Stimulated activated CD4-positive, alpha-beta T cell treated with anti-CD3 and anti-CD28 coated beads, Interleukin-4, amount 100 ng/mL, for 48 hours (primary cell): ENCODE results near the gene LRRC56.

ENCODE experiments used
- DNase-seq, 2 donors: peaks; one replicate each; pipeline ENCODE4 v3.0.0-alpha.2; 2020; ENCODE audit warnings: low read depth in 2 of 2

LRRC56 gene

DNA sequence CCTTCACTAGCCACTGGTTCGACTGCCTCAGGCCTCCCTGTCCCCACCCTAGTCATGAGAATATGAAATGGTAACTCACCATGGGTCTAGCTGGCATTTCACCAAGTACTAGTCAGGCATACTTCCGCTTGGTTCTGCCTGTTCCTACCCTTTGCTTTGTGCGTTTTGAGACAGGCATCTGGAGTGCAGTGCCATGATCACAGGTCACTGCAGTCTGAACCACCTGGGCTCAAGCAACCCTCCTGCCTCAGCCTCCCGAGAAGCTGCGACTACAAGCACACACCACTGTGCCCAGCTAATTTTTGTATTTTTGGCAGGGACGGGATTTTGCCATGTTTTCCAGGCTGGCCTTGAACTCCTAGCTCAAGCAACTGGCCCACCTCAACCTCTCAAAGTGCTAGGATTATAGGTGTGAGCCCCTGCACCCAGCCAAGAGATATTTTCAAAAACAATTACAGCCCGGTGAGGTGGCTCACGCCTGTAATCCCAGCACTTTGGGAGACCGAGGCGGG is 16.1 kb upstream of the LRRC56 start:
- DNase-seq, result no peak

DNA sequence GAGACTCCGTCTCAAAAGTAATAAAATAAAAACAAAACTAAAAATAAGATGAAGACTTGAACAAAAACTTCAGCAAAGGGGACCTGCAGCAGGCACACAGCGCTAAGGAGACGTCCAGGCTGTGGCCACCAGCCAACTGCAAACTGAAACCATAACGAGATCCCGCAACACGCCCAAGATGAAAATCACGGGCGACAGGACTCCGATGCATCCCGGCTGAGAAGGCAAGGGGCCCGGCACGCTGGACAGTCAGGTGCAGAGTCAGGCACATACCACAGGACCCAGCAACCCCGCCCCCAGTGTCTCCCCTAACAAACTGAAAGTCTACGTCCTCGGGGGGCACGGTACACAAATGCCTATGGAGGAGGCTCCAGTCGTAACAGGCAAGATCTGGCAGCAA is 11.1 kb upstream of the LRRC56 start:
- DNase-seq, result no peak

DNA sequence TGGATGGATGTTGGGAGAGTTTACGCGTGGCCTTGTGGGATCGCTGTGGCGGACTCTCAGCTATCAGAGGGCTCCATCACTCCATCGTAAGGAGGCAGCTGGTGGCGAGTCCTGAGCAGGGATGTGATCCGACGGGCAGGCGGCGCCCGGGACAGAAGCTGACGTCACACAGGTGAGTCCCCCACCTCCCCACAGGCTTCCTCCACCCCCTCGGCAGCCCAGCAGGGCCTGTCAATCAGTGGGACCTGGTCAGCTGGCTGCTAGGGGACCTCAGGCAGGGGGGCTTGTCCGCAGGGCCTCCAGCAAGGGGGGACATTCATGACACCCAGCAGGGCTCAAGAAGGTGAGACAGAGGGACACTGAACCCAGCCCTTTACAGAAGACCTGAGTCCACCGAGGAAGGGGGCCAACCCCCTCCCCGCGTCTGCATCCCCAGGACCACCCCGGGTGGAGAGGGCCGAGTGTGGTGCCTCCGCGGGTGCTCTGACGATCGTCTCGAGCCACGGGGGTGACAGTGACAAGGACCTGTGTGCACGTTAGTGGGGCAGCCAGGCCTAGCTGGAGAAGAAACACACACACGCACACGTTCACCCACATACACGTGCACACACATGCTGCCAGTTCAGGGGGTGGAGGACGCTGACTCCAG is 9.0 kb upstream of the LRRC56 start:
- no peak for DNase-seq

DNA sequence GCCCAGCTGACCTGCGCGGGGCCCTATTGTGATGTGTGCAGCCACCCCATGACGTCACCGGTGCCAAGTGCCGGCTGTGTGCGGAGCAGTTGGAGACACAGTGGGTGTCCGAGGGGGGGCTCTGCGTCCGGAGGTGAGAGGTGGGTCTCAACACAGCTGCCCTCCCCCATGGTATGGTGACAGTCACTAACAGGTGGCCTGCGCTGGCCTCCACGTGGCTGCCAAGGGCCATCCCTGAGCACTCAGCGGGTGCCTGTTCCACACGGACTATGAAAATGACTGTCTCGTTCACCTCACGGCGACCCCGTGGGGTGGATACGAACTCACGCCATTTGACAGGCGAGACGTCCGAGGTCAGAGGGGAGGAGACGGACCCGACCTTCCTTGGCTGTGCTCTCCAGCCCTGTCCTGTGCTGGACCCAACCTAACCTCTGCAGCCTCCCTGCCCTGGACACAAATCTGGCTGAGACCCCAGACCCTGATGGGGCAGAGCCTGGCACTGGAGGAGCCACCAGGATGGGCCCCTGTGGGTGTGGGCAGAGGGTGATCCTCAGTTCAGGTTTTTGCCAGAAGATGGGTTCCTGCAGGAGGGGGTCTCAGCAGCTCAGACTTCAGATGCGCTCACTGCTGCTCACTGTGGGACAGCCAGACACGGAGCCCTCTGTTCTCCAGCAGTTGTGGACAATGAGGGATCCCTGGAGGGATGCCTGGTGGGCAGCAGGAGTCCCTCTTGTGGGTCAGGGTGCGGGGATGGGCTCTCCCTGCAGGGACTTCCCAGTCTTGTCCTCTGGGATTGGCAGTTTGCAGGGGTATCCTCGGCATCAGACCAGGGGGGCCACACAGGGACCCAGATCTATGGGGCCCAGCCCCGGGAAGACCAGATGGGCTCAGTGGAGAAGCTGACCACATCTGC is 8.3 kb upstream of the LRRC56 start:
- DNase-seq, result no peak

DNA sequence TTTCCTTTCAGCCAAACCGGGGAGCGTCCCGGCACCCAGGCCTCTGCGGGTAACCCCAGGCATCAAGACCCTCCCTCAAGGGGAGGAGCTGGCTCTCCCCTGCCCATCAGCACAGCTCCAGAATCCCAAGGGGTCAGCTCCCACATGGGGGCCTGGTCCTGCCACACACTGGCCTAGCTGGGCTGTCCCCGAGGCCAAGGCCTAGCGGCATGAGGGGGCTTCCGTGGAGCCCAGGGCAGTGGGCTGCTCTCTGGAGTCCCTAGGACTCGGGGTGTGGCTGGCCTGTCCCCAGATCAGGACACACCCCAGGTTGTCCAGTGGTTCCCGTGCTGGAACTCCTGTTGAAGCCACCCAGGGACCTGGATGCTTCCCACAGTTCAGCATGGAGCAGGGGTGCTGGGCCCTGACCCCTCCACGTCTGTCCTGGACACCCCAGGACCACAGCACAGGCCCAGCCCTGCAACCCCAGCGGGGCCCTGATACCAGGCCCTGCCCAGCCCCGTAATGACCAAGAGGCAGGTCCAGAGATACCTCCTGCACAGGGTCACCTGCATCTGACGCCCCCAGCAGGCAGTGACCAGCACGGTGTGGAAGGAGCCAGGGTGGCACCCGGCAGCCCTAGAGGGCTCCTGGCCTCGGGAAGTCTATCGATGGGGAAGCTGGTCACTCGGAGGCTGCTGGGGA is 7.5 kb upstream of the LRRC56 start:
- no peak for DNase-seq

DNA sequence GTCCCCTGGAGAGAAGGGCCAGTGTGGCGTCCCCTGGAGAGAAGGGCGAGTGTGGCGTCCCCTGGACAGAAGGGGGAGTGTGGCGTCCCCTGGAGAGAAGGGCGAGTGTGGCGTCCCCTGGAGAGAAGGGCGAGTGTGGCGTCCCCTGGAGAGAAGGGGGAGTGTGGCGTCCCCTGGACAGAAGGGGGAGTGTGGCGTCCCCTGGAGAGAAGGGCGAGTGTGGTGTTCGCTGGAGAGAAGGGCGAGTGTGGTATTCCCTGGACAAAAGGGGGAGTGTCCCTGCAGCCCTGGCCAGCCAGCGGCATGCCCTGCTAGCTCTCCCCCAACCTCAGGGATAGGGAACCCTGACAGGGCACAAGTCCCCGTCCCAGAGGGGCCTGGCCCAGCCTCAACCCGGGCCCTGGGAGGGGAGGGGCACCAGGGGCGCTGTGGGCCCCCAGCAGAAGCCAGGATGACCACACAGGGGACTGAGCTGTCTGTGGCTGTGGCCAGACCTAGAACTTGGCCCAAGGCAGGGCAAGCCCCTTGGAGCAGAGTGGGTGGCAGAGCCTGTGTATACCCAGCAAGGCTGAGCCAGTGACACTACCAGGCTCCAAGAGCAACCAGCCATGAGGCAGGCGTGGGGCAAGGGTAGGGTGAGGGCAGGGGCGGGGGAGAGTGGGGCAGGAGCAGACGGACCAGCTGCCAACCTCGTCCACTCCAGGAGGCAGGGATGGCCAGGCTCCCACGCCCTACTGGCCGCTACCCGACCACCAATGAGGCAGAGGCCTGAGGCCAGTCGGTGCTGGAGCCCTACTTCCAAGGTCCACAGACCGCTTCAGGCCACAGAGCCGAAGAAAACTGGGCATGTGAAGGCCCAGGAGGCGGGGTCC is 6.1 kb upstream of the LRRC56 start:
- DNase-seq, result no peak

DNA sequence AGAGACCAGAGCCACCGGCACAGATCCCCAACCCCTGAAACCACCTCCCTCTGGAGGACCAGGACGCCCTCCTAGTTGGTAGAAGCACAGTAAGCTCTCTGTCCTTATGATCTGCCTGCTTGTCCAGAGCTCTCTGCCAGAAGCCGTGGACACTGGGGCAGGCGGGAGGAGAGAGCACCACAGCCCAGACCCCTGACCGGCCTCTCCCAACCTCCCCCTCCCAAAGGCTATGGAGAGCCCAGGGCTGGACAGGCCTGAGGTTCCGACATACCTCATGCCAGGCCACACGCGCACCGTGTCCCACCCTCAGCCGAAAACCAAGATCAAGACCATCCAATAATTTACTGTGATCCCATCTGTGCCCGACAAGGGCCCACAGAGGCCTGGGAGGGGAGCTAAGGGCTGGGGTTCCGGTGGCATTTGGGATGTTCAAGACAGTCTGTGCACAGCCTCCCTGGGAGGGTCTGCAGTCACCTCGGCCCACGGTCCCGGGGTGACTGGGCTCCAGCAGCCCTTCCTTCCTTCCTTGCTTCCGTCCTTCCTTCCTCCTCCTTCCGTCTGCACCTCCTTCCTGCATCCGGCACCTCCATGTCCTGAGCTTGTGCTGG is 5.3 kb upstream of the LRRC56 start:
- DNase-seq, result no peak

DNA sequence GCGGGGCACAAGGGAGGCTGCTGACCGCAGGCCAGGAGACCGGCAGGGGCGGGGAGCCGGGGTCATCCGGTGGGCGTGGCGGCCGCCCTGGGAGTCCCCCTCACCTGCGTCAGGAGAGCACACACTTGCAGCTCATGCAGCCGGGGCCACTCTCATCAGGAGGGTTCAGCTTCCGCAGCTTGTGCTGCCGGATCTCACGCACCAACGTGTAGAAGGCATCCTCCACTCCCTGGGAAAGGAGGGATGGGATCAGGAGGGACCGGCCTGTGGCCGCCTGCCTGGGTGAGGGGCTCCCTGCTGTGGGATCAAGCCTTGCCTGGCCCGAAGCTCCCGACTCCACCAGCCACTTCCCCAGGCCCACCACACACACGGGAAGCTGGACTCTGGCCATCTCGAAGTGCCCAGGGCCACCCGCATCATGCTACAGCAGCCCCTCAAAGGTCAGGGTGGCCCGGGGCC is 4.8 kb upstream of the LRRC56 start:
- no peak for DNase-seq

DNA sequence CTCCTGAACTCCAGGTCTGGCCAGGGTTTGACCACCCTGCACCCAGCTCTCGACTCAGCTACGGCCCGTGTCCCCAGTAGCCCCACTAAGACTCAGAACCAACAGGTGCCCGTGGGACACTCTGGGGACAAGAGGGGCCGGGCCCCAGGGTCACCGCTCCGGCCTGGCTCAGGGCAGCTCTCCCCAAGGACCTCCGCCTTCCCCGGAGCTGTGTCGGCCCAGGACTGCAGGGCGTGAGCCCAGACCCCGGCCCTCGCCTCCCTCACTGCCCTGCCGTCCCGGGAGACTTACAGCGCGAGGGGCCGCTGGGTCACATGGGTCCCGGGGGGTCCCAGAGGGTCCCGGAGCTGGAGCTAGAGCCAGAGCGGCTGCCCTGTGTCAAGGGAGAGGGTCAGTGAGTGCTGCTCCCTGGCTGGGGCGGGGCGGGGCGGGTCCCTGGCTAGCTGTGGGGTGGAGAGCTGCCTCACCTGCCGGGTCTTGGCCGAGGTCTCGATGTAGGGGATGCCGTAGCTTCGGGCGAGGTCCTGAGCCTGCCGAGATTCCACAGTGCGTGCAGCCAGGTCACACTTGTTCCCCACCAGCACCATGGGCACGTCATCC is 4.2 kb upstream of the LRRC56 start:
- no peak for DNase-seq

DNA sequence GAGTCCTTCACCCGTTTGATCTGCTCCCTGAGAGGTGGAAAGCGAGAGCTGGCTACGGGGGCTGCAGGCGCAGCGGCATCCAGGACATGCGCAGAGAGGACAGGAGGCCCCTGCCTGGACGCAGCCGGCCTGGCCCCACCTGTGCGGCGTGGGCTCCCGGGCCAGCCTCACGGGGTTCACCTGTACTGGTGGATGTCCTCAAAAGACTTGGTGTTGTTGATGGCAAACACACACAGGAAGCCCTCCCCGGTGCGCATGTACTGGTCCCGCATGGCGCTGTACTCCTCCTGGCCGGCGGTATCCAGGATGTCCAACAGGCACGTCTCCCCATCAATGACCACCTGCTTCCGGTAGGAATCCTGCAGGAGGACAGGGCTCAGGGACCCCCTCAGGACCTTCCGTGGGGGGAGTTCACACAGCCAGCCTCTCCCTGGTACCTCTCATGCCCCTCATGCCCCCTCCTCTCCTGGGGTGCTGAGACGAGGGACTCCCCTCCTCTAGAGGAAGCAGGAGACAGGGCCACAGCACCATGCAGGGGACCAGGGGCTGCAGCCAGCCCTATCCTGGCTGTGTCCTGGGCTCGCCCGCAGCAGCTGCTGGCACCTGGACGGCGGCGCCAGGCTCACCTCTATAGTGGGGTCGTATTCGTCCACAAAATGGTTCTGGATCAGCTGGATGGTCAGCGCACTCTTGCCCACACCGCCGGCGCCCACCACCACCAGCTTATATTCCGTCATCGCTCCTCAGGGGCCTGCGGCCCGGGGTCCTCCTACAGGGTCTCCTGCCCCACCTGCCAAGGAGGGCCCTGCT is 3.5 kb upstream of the LRRC56 start:
- no peak for DNase-seq

DNA sequence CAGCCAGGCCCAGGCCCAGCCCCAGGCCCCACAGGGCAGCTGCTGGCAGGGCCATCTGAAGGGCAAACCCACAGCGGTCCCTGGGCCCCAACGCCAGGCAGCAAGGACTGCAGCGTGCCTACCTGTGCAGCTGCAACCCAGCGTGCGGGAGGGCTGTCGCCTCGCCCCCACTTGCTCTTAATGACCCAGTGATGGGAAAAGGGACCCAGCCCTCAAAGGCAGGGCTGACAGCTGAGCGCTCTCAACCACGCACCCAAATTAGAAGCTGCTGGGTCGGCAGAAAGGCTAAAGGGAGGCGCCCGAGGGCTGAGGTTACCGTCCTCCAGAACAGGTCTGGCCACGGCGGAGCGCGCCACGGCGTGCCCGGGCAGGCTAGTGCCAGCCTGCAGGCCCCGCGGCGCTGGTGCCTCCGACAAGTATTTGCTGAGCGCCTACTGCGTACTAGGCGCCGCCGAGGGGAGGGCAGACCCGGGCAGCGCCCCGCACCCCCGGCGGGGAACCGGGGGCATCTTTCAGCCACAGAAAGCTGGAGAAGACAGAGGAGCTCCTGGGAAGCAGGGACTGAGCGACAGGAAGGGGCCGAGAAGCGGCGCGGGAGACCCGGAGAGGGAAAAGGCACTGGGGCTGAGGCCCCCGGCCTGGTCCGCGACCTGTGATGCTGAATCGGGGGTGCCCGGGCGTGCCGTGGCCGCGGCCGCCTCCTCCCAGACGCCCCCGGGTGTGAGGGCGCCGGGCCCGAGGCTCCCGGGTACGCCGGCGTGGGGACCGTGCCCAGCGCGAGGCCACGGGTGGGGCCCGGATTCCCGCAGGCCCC is 2.7 kb upstream of the LRRC56 start:
- no peak for DNase-seq

DNA sequence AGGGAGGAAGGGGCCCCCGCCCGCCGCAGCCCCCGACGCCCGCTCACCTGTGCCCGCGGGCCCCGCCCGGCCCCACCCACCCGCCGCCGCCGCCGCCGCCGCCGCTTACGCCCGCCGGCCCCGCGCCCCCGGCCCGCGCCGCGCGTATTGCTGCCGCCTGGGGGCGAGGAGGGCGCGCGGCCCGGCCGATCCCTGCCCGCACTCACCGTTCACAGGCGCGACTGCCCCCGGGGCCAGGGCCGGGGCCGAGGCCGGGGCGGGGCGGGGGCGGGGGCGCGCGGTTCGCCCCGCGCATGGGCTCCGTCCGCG is 2.2 kb upstream of the LRRC56 start:
- DNase-seq, result no peak

DNA sequence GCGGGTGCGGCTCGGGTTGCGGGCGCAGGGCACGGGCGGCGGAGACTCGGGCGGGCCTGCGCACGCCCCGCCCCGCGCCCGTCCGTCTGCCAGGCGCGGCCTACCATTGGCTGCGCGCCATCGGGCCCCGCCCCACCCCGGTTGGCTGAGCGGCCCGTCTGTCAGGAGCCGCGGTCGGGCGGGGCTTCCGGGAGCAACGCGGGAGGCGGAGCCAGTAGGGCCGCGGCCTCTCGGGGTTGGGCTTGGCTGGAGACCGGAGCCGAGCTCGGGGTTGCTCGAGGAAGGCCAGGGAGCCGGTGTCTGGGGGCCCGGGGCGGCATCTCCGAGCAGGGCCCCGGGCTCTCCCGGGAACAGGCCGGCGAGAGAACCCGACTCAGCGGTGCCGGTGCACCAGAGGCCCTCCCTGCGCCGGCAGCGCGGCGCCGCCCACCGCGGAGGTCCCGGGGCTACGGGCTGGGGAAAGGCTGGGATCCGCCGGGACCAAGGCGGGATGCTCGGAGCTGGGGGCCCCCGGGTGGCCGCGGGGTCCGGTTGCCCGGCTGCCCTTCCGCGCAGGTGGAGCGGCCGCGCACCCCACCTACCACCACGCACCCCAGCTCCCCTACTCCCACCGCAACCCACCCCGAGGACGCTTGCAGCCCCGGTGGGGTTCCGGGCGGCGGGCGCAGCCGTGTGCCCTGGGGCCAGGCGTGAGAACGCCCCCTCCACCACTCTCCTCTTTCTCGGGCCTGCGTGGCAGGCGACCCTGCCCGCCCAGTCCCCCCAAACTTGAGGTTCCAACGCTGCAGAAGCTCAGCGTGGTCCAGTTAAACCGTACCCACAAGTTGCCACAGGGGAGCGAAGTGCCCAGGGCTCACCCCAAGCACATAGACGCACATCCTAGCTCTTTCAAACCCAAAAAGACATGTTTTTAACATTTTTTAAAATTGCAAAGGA is 1.5 kb upstream of the LRRC56 start, which contains the start of gene HRAS:
TSS of gene HRAS (minus strand) at position 58 of the 936 bp plus-strand sequence.
- peak; percentile 94 to 95 for DNase-seq

DNA sequence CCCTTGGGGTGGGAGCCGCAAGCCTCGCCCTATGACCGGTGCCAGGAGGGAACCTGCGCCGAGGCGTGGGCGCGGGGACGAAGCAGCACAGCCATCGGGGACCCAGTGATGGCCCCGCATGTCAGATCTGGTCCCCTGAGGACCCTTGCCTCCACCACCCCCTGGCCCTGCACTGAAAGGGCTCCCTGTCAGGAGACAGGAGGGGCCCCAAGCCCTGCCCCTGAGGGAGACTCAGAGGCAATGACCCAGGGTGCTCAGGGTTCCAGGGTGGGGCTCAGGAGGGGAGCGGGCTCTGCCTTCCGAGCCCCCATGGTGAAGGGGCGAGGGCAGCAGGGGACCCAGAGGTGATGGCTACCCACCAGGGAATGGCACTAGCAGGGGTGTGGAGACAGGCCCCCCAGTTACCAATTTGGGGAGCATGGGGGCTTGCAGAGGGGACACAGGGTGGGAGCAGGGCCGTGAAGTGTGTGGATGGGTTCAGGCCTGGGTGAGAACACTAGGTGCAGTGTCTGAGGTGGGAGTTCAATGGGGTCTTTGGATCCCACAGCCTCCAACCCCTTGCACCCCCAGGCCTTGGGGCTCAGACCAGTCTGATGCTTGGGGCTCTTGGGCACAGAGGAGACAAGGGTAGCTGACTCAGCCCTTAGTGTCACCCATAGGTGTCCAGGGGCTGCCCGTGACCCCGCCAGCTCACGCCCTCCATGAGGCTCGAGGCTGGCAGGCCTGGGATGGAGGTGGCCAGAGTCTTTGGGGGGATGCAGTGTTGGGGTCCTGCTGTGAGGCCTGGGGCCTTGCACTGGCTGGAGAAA is 499 bp downstream of the LRRC56 start:
- no peak for DNase-seq

DNA sequence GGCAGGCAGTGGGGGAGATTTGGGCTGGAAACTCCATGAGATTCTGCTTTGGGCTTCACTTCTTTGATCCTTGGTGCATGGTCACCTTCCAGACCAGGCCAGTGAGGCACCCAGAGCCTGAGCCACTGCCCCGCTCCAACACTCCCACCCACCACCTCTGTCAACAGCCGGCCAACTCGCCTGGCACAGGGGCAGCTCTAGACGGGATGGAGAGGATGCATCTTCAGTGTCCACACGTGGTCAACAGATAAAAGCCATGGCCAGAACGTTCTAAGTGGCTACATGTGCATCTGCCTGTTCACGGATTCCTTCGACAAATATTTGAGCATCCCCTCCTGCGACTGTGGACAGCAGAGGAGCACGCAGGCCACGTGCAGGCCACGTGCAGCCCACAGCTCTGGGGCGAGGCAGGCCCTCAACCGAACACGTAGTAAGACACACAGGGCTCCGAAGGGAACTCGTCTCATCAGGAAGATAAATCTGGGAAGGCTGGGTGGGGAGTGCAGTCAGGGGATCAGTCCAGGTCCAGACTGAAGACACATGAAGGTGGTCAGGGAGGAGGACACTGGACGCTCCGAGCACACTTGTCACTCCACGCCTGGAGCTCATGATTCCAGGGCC is 1.2 kb downstream of the LRRC56 start:
- DNase-seq, result no peak

DNA sequence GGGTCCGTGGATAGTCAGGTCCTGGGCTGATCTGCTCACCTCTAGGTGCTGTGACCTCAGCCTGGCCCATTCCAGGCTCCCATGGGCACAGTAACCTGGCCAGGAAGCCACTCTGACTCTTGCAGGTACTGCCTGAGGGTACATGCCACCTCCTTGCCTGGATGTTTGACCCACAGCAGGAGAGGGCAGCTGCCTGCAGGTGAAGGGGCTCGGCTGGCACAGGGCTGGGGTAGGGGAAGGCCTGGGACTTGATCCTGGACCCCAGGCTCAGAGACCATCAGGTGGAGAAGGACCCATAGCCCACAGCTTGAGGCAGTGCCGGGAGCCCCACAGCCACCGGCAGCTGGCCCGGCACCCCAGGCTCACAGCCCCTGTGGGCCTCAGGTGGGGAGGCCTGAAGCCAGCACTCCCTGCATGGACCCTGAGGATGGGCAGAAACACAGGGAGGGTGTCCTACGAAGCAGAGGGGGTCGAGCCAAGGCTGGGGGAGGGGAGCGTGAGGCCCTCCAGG is 2.7 kb downstream of the LRRC56 start:
- DNase-seq, result no peak
